Vagina (tissue), 2 donors: ENCODE data around the gene DCDC2. TPM values are rescaled to one million over a fixed set of nuclear protein-coding genes. Genes with fewer than 3 reads are reported as not detected.
"Not testable (repeated sequence)": the region's sequence is repeated elsewhere in the genome, so short reads cannot be mapped to it uniquely, and the experiment has no call there.

Source experiments
- DNase-seq, 2 donors: peaks; one replicate each; pipeline ENCODE4 v3.0.0-alpha.2; 2017; ENCODE audit errors: extremely low spot score in 2 of 2
- H3K27ac ChIP-seq: fragments of 200-600 bp; sonication (generic); one replicate; pipeline ENCODE4 v1.5.1; 2019
- H3K27me3 ChIP-seq: fragments of 200-600 bp; sonication (generic); one replicate; pipeline ENCODE4 v1.5.1; 2019
- H3K36me3 ChIP-seq, 2 donors: fragments of 200-600 bp; sonication (generic); one replicate each; pipeline ENCODE4 v1.5.1; 2017 to 2019
- H3K4me1 ChIP-seq: fragments of 200-600 bp; sonication (generic); one replicate; pipeline ENCODE4 v1.5.1; 2019
- H3K4me3 ChIP-seq, 2 donors: fragments of 200-600 bp; sonication (generic); 1 replicate in 1 of 2; 2 replicates in 1 of 2; pipeline ENCODE4 v1.5.1; 2016 to 2019
- H3K9me3 ChIP-seq: fragments of 200-600 bp; sonication (generic); one replicate; pipeline ENCODE4 v1.5.1; 2019
- POLR2A ChIP-seq, 2 donors: fragments of 450-650 bp; IDR thresholded peaks; one replicate each; pipeline ENCODE4 v1.6.1; 2017; ENCODE audit warnings: antibody characterized with exemption in 2 of 2, mild to moderate bottlenecking in 2 of 2, moderate library complexity in 2 of 2
- POLR2AphosphoS5 ChIP-seq, 2 donors: sonication (generic); formaldehyde crosslinking; IDR thresholded peaks; one replicate each; pipeline ENCODE4 v1.9.0; 2017; ENCODE audit warnings: antibody characterized with exemption in 2 of 2, mild to moderate bottlenecking in 2 of 2, low read depth in 1 of 2; ENCODE audit not compliant: insufficient read depth in 1 of 2
- intact Hi-C: fragments of 100-400 bp; cut with DNase I; formaldehyde crosslinking; loops from one replicate; pipeline ENCODE4 v1.15.1; 2023
- total RNA-seq: library from RNA; depleted of rRNA; stranded (reverse); fragments of >200 nt; gene quantifications from one replicate; pipeline ENCODE4 v1.2.3, GENCODE V29; 2016
- TF ChIP-seq, protein P1 (sequence below), 3 experiments: fragments of 450-650 bp in 2 of 3; fragments of 200-600 bp in 1 of 3; sonication (generic) in 1 of 3; IDR thresholded peaks; one replicate each; pipeline ENCODE4 v1.5.1; 2017 to 2019; ENCODE audit warnings: antibody characterized with exemption in 3 of 3, mild to moderate bottlenecking in 2 of 3, moderate library complexity in 2 of 3

DCDC2 gene
- total RNA-seq, 1 donor from 2014 or later = not detected

DNA sequence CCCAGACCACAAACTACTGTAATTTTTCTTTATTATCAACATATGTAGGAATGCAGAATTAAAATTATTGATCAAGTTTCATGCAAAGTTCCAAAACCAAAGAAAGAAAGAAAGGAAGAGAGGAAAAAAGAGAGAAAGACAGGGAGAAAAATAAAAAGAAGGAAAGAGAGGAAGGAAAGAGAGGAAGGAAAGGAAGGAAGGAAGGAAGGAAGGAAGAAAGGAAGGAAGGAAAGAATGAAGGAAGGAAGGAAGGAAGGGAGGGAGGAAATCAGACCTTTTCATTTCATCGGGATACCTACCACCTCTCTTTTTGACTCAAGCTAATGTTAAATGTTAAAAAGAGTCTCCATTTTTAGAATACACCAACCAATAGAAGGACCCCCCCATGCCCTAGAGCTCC, 31.9 kb downstream of the DCDC2 start:
- Histone ChIP-seq H3K27me3 (no peaks in the 10 kb centered on the region), H3K9me3 (no peaks in the 10 kb centered on the region), H3K36me3 (no peaks in the 10 kb centered on the region), H3K4me3 (no peak overlapping the region), H3K27ac (no peak overlapping the region), H3K4me1 (no peaks in the 10 kb centered on the region)
- intact Hi-C loops = no loop called here
- no peak for TF ChIP-seq POLR2AphosphoS5 (IDR thresholded peaks at IDR 0.05; ENCODE audit: insufficient read depth in 1 of 2, low read depth in 1 of 2)
- TF ChIP-seq, protein P1, sequence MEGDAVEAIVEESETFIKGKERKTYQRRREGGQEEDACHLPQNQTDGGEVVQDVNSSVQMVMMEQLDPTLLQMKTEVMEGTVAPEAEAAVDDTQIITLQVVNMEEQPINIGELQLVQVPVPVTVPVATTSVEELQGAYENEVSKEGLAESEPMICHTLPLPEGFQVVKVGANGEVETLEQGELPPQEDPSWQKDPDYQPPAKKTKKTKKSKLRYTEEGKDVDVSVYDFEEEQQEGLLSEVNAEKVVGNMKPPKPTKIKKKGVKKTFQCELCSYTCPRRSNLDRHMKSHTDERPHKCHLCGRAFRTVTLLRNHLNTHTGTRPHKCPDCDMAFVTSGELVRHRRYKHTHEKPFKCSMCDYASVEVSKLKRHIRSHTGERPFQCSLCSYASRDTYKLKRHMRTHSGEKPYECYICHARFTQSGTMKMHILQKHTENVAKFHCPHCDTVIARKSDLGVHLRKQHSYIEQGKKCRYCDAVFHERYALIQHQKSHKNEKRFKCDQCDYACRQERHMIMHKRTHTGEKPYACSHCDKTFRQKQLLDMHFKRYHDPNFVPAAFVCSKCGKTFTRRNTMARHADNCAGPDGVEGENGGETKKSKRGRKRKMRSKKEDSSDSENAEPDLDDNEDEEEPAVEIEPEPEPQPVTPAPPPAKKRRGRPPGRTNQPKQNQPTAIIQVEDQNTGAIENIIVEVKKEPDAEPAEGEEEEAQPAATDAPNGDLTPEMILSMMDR (IDR thresholded peaks at IDR 0.05) = no peak
- DNase-seq = no peak

DNA sequence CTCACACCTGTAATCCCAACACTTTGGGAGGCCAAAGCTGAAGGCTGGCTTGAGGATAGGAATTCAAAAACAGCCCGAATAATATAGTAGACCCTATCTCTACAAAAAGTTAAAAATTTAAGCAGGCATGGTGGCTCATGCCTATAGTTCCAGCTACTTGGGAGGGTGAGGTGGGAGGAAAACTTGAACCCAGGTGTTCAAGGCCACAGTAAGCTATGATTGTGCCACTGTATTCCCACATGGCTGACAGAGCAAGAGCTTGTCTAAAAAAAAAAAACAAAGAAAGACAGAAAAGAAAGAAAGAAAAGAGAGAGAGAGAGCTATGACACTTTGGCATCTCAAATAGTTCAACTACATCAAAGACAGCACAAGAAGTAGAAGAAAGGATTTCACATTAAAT, 33.2 kb downstream of the DCDC2 start:
- intact Hi-C loops = loop anchor here (5.0 kb wide), 1 partner anchor 1737 kb away; no protein-coding TSS in a partner anchor
- no peak overlapping the region for H3K4me3 ChIP-seq
- DNase-seq = no peak
- H3K27me3 ChIP-seq = no peaks in the 10 kb centered on the region
- no peaks in the 10 kb centered on the region for H3K9me3 ChIP-seq
- no peak for TF ChIP-seq POLR2AphosphoS5 (IDR thresholded peaks at IDR 0.05; ENCODE audit: insufficient read depth in 1 of 2, low read depth in 1 of 2)
- H3K36me3 ChIP-seq = no peaks in the 10 kb centered on the region
- H3K27ac ChIP-seq = no peak overlapping the region
- H3K4me1 ChIP-seq = no peaks in the 10 kb centered on the region

DNA sequence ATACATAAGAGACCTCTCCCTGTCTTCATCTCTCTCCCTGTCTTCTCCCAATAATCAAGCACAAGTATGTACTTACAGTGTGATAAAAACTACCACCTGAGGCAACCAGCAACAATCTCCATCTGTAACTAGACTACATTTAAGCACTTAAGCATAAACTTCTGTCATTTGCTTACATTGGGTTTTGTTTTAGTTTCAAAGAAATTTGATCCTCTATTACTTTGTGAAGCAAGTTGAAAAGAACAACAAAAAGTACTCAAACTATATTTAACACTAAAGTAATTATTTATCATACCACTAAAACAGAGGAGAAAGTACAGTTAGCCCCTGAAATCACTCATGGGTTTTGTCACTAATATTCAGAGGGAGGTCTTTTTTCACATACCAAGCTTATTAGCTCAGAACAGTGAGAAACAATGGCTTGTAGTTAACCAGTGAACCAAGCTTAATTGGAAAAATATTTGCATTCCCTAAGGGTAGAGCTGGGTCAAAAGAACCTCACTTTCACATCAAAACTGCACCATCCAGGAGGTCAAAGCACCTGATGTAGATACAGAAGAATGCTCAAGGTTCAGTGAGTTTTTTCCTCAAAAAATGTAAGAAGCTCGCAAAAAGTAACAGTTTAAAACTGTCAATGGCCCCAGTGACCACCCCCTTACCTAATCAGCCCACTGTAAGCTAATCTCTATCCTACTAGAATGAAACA, 34.1 kb downstream of the DCDC2 start:
- H3K27me3 ChIP-seq = no peaks in the 10 kb centered on the region
- H3K27ac ChIP-seq = no peak overlapping the region
- no peak for DNase-seq
- H3K9me3 ChIP-seq = no peaks in the 10 kb centered on the region
- H3K4me1 ChIP-seq = no peaks in the 10 kb centered on the region
- H3K36me3 ChIP-seq = no peaks in the 10 kb centered on the region
- H3K4me3 ChIP-seq = no peak overlapping the region
- no peak for TF ChIP-seq POLR2AphosphoS5 (IDR thresholded peaks at IDR 0.05; ENCODE audit: insufficient read depth in 1 of 2, low read depth in 1 of 2)
- intact Hi-C loops = loop anchor here (5.0 kb wide), 1 partner anchor 1736 kb away; no protein-coding TSS in a partner anchor

DNA sequence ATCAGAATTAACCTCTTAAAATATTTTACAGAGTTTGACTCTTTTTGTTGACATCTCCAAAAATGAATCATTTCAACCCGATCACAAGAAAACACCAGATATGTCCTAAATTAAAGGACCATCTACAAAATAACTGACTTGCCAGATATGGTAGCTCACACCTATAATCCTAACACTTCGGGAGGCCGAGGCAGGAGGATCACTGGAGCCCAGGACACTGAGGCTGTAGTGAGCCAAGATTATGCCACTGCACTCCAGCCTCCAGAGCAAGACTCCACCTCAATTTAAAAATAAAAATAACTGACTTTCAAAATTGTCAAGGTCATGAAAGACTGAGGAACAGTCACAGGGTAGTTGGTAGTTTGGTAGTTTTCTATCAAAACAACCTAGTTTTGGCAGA, 34.9 kb downstream of the DCDC2 start:
- no peak for DNase-seq
- H3K9me3 ChIP-seq = no peaks in the 10 kb centered on the region
- no peaks in the 10 kb centered on the region for H3K36me3 ChIP-seq
- intact Hi-C loops = loop anchor here (5.0 kb wide), 1 partner anchor 1736 kb away; no protein-coding TSS in a partner anchor
- H3K27ac ChIP-seq = no peak overlapping the region
- TF ChIP-seq, protein P1 (IDR thresholded peaks at IDR 0.05) = no peak
- TF ChIP-seq POLR2A (IDR thresholded peaks at IDR 0.05) = no peak
- no peak for TF ChIP-seq POLR2AphosphoS5 (IDR thresholded peaks at IDR 0.05; ENCODE audit: insufficient read depth in 1 of 2, low read depth in 1 of 2)
- no peaks in the 10 kb centered on the region for H3K27me3 ChIP-seq
- H3K4me3 ChIP-seq = no peak overlapping the region
- H3K4me1 ChIP-seq = no peaks in the 10 kb centered on the region

DNA sequence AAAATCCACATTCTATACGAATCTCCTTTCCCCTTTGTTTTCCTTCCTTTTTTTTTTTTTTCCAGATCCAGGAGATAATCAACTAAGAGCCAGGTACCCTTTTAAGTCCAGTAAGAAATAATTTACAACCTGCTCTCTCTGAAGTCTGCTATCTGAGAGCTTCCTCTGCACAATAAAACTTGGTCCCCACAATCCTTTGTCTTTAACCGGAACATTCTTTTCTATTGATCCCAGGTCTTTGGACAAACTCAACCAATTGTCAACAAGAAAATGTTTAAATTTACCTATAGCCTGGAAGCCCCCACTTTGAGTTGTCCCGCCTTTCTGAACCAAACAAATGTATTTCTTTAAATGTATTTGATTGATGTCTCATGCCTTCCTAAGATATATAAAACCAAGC, 35.4 kb downstream of the DCDC2 start:
- H3K9me3 ChIP-seq, H3K27me3 ChIP-seq, H3K36me3 ChIP-seq, H3K4me3 ChIP-seq, DNase-seq, H3K27ac ChIP-seq, H3K4me1 ChIP-seq: not testable (repeated sequence)
- intact Hi-C loops = loop anchor here (5.0 kb wide), 1 partner anchor 1735 kb away; no protein-coding TSS in a partner anchor

DNA sequence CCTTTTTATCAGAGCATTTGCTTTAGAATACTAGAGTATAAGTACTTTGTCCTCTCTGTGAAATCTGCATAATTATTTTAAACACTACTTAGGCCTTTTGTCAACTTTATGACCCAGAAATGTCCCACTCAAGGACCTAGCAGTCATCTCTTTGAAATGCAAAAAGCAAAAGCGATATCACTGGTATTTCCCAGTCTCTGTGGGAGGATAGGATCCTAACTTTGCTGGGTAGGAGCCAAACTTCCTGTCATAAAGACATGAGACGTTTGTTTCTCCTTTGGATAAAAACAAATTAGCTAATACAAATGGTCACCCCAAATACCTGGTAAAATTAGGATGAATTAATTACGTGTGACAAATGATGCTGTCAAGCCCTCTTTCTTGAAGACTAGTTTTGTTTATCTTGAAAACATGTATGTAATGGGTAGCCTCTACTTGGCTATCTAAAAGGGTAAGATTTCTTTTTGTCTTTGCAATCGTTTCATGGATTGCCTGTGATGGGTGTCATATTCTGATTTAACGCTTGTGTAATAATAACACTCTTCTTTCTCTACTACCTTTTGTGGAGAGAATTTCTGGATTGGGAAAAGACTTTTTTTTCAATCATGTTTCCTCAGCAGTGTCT, 36.2 kb downstream of the DCDC2 start:
- no peak for DNase-seq
- no peaks in the 10 kb centered on the region for H3K27me3 ChIP-seq
- TF ChIP-seq POLR2A (IDR thresholded peaks at IDR 0.05) (no peak), POLR2AphosphoS5 (IDR thresholded peaks at IDR 0.05; ENCODE audit: insufficient read depth in 1 of 2, low read depth in 1 of 2) (no peak)
- H3K9me3 ChIP-seq = no peaks in the 10 kb centered on the region
- H3K4me3 ChIP-seq = no peak overlapping the region
- intact Hi-C loops = loop anchor here (5.0 kb wide), 1 partner anchor 1734 kb away; no protein-coding TSS in a partner anchor
- H3K36me3 ChIP-seq = no peaks in the 10 kb centered on the region
- H3K4me1 ChIP-seq = no peaks in the 10 kb centered on the region
- H3K27ac ChIP-seq = no peak overlapping the region
